GM12878 (cell line): ENCODE data around the gene ESPL1.

Experiments
- ATF7 ChIP-seq: fragments of 450-650 bp; IDR thresholded peaks from 2 replicates; pipeline ENCODE4 v1.6.1; 2016; ENCODE audit warnings: low read depth, mild to moderate bottlenecking
- POLR2A ChIP-seq: IDR thresholded peaks from 2 replicates; pipeline ENCODE4 v1.6.1; 2011; ENCODE audit warnings: low read depth, mild to moderate bottlenecking, low read length
- SMAD1 ChIP-seq: fragments of 450-650 bp; IDR thresholded peaks from 2 replicates; pipeline ENCODE4 v1.6.1; 2018; ENCODE audit warnings: mild to moderate bottlenecking, low read depth; ENCODE audit not compliant: partially characterized antibody
- SPI1 ChIP-seq: IDR thresholded peaks from 2 replicates; pipeline ENCODE4 v1.6.1; 2011; ENCODE audit warnings: low read depth, mild to moderate bottlenecking, low read length, moderate library complexity, borderline replicate concordance; ENCODE audit not compliant: insufficient read depth
- TCF12 ChIP-seq: IDR thresholded peaks from 2 replicates; pipeline ENCODE4 v1.6.1; 2011; ENCODE audit warnings: low read depth, mild to moderate bottlenecking, low read length
- ZZZ3 ChIP-seq: IDR thresholded peaks from 2 replicates; pipeline ENCODE4 v1.6.1; 2011; ENCODE audit warnings: low read depth; ENCODE audit not compliant: control insufficient read depth, insufficient read length
- TF ChIP-seq, protein P1 (sequence below), 3 experiments: IDR thresholded peaks in 2 of 3; conservative IDR thresholded peaks in 1 of 3; 2 replicates each; pipeline ENCODE4 v1.5.1; 2011; ENCODE audit warnings: low read depth in 3 of 3, low read length in 3 of 3, mild to moderate bottlenecking in 3 of 3, control low read depth in 2 of 3, moderate library complexity in 2 of 3, inconsistent platforms in 1 of 3, mixed read lengths in 1 of 3; ENCODE audit not compliant: control insufficient read depth in 2 of 3, insufficient read depth in 1 of 3; ENCODE audit errors: extremely low read depth in 1 of 3

DNA sequence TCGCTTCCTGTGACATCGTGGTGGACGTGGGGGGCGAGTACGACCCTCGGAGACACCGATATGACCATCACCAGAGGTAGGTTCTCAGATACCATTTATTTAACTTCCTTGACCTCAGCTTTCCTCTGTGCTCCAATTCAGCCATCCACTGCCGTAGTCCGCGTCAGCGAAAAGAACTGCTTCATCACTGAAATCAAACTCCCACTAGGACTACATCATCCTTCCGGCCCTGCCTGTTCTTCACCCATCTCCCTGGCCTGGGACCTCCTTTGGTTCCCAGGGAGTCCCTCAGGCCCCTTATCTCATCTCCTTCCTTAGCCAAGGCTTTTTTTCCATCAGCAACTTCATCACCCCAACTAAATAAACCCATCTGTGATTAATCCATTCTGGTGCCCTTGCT lies 32.1 kb downstream of the ESPL1 start:
- TF ChIP-seq ZZZ3, result no peak
- TF ChIP-seq SMAD1, result no peak
- TF ChIP-seq POLR2A, result no peak
- TF ChIP-seq, protein P1, sequence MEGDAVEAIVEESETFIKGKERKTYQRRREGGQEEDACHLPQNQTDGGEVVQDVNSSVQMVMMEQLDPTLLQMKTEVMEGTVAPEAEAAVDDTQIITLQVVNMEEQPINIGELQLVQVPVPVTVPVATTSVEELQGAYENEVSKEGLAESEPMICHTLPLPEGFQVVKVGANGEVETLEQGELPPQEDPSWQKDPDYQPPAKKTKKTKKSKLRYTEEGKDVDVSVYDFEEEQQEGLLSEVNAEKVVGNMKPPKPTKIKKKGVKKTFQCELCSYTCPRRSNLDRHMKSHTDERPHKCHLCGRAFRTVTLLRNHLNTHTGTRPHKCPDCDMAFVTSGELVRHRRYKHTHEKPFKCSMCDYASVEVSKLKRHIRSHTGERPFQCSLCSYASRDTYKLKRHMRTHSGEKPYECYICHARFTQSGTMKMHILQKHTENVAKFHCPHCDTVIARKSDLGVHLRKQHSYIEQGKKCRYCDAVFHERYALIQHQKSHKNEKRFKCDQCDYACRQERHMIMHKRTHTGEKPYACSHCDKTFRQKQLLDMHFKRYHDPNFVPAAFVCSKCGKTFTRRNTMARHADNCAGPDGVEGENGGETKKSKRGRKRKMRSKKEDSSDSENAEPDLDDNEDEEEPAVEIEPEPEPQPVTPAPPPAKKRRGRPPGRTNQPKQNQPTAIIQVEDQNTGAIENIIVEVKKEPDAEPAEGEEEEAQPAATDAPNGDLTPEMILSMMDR (IDR thresholded peaks at IDR 0.05 in 2 of 3, conservative IDR thresholded peaks at IDR 0.05 in 1 of 3; ENCODE audit: control insufficient read depth in 2 of 3, extremely low read depth in 1 of 3, insufficient read depth in 1 of 3, low read depth in 3 of 3, low read length in 3 of 3), result no peak
- TF ChIP-seq ATF7, result no peak
- TF ChIP-seq SPI1, result no peak
- TF ChIP-seq TCF12, result no peak
